GM12878 (cell line): ENCODE measurements around the gene PLCXD1.

Experiments used
- EZH2 ChIP-seq: IDR thresholded peaks from 2 replicates; pipeline ENCODE4 v1.6.1; 2012; ENCODE audit warnings: low read depth, mild to moderate bottlenecking, control low read depth, inconsistent platforms, low read length, borderline replicate concordance; ENCODE audit not compliant: control insufficient read depth
- POLR2A ChIP-seq: IDR thresholded peaks from 2 replicates; pipeline ENCODE4 v1.6.1; 2011; ENCODE audit warnings: low read depth, mild to moderate bottlenecking, low read length

DNA sequence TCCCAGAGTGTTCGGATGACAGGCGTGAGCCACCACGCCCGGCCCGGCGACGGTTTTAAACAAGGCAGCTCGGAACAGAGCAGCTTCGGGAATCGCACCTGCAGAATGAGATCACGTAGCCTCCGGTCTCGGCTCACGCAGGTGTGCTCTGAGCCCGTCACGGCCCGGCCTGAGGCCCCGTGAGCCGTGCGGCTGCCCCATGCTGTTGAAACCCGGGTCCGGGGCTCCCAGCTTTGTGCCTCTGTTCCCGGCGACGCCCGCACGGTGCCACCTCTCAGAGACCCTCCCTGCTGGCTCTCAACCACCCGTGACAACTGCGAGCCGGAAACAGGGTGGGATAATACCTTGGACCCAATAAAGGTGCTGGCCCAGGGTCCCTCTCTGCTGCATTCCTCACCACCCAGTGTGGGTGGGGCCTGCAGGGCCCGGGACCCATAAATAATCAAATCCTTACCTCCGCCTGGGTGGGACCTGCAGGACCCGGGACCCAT is 13.4 kb upstream of the PLCXD1 start:
- TF ChIP-seq POLR2A (no peak), EZH2 (no peak)
